Measurements from ENCODE around the gene POLR2J. TPM values are rescaled to one million over a fixed set of nuclear protein-coding genes. Genes with fewer than 3 reads are reported as not detected.
"Not testable (repeated sequence)": the region's sequence is repeated elsewhere in the genome, so short reads cannot be mapped to it uniquely, and the experiment has no call there.

Gene POLR2J
- total RNA-seq, 4 donors from 2014 or later = 13.2 to 27.9 (median 22.5) TPM

DNA sequence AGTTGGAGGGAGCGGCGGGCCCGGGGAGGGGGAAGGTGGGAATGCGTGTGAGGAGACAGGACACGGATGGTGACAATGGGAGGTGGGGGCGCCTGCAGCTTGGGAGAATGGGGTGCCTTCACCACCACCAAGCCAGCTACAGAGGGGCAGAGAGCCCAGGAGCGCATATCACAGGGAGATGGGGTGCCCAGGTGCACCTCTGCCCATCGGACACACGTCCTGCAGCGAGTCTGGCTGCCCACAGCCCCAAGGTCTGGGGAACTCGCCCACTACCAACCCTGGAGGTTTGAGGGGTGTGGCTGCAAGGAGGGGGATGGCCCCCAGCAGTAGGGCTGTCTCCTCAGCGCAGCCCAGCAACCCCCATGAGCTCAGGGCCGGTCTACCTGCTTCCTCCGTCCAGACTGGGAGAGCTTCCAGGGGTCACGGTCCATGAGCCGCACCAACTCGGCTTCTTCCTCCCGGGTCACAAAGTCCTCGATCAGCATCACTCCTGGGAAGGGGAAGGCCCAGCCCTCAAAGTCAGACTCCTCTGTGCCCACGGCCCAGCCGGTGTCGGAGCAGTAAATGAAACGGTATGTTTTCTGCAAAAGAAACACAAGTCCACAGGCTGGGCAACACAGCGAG is 19.4 kb downstream of the POLR2J start:
- peaks cover 0 to 30% (median 0%) of the 10 kb centered on the region in 3 donors for H3K36me3 ChIP-seq
- TF ChIP-seq CTCF (IDR thresholded peaks at IDR 0.05) (no peak), POLR2A (IDR thresholded peaks at IDR 0.05) (no peak)
- H3K27ac ChIP-seq = no peak overlapping the region
- no peak for DNase-seq
- H3K9me3 ChIP-seq = no peaks in the 10 kb centered on the region
- no peak overlapping the region for H3K4me3 ChIP-seq
- no peaks in the 10 kb centered on the region for H3K27me3 ChIP-seq
- H3K4me1 ChIP-seq = peaks cover 0 to 6% (median 6%) of the 10 kb centered on the region in 4 donors

DNA sequence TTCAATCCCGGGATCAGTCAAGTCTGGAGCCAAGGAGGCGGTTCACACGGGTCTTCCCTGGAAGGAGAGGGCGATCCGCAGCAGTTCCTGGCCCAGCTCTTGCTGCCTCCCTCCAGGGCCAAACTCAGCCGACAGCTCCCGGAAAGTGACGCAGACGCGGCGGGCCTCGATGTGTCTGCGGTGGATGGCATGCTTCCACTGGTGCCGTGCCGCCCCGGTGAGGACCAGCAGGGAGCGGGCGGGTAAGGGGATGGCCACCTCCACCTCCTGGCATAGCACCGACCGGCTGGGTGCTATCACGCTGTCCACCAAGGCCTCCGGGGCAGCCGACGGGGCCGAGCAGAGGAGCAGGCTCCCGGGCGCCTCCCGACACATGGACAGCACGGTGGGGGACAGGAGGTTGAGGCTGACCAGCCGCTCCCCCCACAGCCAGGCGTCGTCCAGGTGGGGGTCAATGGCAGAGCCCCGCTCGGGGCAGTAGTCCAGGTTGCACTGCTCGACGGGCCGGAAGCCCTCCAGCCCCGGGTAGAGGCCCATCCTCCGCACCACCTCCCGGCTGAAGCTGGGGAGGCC is 21.3 kb downstream of the POLR2J start:
- Histone ChIP-seq H3K4me1 (no peaks in the 10 kb centered on the region), H3K36me3 (peaks cover 0 to 30% (median 0%) of the 10 kb centered on the region in 3 donors), H3K9me3 (no peaks in the 10 kb centered on the region), H3K27ac (no peak overlapping the region), H3K27me3 (no peaks in the 10 kb centered on the region), H3K4me3 (no peak overlapping the region)
- TF ChIP-seq CTCF (IDR thresholded peaks at IDR 0.05) (no peak), POLR2A (IDR thresholded peaks at IDR 0.05) (no peak)
- DNase-seq = no peak

GRCh38 chr7:102456327-102456726 is 22.4 kb downstream of the POLR2J start:
- Histone ChIP-seq H3K36me3 (peaks cover 0 to 30% (median 0%) of the 10 kb centered on the region in 3 donors), H3K27me3 (no peaks in the 10 kb centered on the region)
- no peak for TF ChIP-seq POLR2A (IDR thresholded peaks at IDR 0.05)
- TF ChIP-seq CTCF (IDR thresholded peaks at IDR 0.05) = no peak

GRCh38 chr7:102455596-102455995 is 23.1 kb downstream of the POLR2J start:
- H3K27me3 ChIP-seq = no peaks in the 10 kb centered on the region
- no peak for DNase-seq
- H3K4me3 ChIP-seq = no peak overlapping the region
- H3K9me3 ChIP-seq = no peaks in the 10 kb centered on the region
- no peaks in the 10 kb centered on the region for H3K4me1 ChIP-seq
- peaks cover 0 to 30% (median 0%) of the 10 kb centered on the region in 3 donors for H3K36me3 ChIP-seq
- H3K27ac ChIP-seq = no peak overlapping the region
- TF ChIP-seq POLR2A (IDR thresholded peaks at IDR 0.05) (no peak), CTCF (IDR thresholded peaks at IDR 0.05) (no peak)

More at GRCh38 chr7:102456327-102456726, 22.4 kb downstream of the POLR2J start:
- Histone ChIP-seq H3K27ac (no peak overlapping the region), H3K4me1 (no peaks in the 10 kb centered on the region), H3K4me3 (no peak overlapping the region), H3K9me3 (no peaks in the 10 kb centered on the region)
- no peak for DNase-seq

- not testable (repeated sequence) for H3K4me1 ChIP-seq, DNase-seq, H3K4me3 ChIP-seq, H3K27me3 ChIP-seq, H3K9me3 ChIP-seq, H3K27ac ChIP-seq
- peaks cover 0 to 30% (median 0%) of the 10 kb centered on the region in 3 donors for H3K36me3 ChIP-seq
Measured at GRCh38 chr7:102454932-102455331, 23.8 kb downstream of the POLR2J start.

DNA sequence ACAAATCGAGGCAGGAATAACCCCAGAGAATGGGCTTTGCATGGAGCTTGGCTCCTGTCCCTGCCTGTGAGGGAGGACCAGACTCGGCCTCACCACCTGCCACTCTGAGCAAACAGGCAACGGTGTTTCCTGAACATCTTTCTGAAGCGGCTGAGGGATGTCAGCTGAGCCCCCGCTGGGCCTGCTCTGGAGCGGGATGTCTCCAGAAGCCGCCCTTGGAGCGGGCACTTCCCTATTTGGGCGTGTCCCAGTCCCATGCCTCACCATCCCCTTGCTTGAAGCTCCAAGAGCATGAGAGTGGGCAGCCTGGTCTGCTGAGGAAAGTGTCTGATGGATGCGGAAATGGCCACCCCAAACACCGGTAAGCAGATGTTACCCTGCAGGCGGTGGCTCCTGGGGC is 24.3 kb downstream of the POLR2J start:
- no peak overlapping the region for H3K27ac ChIP-seq

More for the DNA sequence above, 24.3 kb downstream of the POLR2J start:
- Histone ChIP-seq H3K27me3 (no peaks in the 10 kb centered on the region), H3K36me3 (peaks cover 0 to 30% (median 0%) of the 10 kb centered on the region in 3 donors), H3K9me3 (no peaks in the 10 kb centered on the region), H3K4me3 (no peak overlapping the region), H3K4me1 (no peaks in the 10 kb centered on the region)
- TF ChIP-seq CTCF (IDR thresholded peaks at IDR 0.05) (no peak), POLR2A (IDR thresholded peaks at IDR 0.05) (no peak)
- DNase-seq = no peak
